Heart right ventricle (tissue), 16 donors: ENCODE data around the gene LY6G5B. TPM values are rescaled to one million over a fixed set of nuclear protein-coding genes. Genes with fewer than 3 reads are reported as not detected.

ENCODE experiments used
- ATAC-seq, 8 donors: fragments of 200-7000 bp; cut with Tn5 transposase; one replicate each; pipeline ENCODE4 v1.9.1; 2020; ENCODE audit warnings: mild to moderate bottlenecking in 8 of 8, moderate library complexity in 8 of 8, moderate number of reproducible peaks in 1 of 8
- DNase-seq, 2 donors: peaks; one replicate each; pipeline ENCODE4 v3.0.0-alpha.2; 2020
- H3K27ac ChIP-seq, 10 donors: fragments of 200-600 bp; sonication (generic) in 2 of 10; one replicate each; pipeline versions ENCODE4 v1.5.0 to v1.8.0; 2020 to 2022; ENCODE audit warnings: mild to moderate bottlenecking in 3 of 10
- H3K27me3 ChIP-seq, 7 donors: fragments of 200-600 bp; one replicate each; pipeline ENCODE4 v1.8.0; 2021 to 2022; ENCODE audit warnings: mild to moderate bottlenecking in 2 of 7
- H3K36me3 ChIP-seq, 9 donors: fragments of 200-600 bp; sonication (generic) in 1 of 9; one replicate each; pipeline versions ENCODE4 v1.5.0 to v1.8.0; 2020 to 2022; ENCODE audit warnings: mild to moderate bottlenecking in 2 of 9
- H3K4me1 ChIP-seq, 9 donors: fragments of 200-600 bp; sonication (generic) in 1 of 9; one replicate each; pipeline versions ENCODE4 v1.5.0 to v1.8.0; 2020 to 2022; ENCODE audit warnings: mild to moderate bottlenecking in 4 of 9
- H3K4me3 ChIP-seq, 10 donors: fragments of 200-600 bp; sonication (generic) in 2 of 10; one replicate each; pipeline versions ENCODE4 v1.5.0 to v1.8.0; 2020 to 2022; ENCODE audit warnings: mild to moderate bottlenecking in 7 of 10, moderate library complexity in 2 of 10
- H3K9me3 ChIP-seq, 11 donors: fragments of 200-600 bp in 10 of 11; sonication (generic) in 2 of 11; one replicate each; pipeline versions ENCODE4 v1.5.0 to v1.8.0; 2013 to 2022; ENCODE audit warnings: mild to moderate bottlenecking in 2 of 11, control low read depth in 1 of 11, moderate library complexity in 1 of 11
- CTCF ChIP-seq, 9 donors: fragments of 200-600 bp; sonication (generic) in 2 of 9; IDR thresholded peaks; one replicate each; pipeline versions ENCODE4 v1.5.0 to v1.8.0; 2021 to 2022; ENCODE audit warnings: antibody characterized with exemption in 9 of 9, mild to moderate bottlenecking in 5 of 9, moderate library complexity in 1 of 9
- WGBS, 2 donors: extraction: QIAGEN DNeasy Blood & Tissue Kit; methylation state at CpG; one replicate each; pipeline ENCODE4 v1.1.7; 2013; ENCODE audit warnings: inconsistent platforms in 1 of 2; 5-methylcytosine and 5-hydroxymethylcytosine counted together
- intact Hi-C, 10 donors: fragments of 100-400 bp; cut with DNase I; formaldehyde crosslinking; loops; one replicate each; pipeline versions ENCODE4 v1.11.1 to v1.14.2; 2022
- polyA plus RNA-seq, 2 donors: library from polyadenylated mRNA; stranded (reverse); fragments of 200-250 nt; gene quantifications; one replicate each; pipeline ENCODE4 v1.2.3, GENCODE V29; 2013
- total RNA-seq, 10 donors: library from RNA; stranded (reverse); fragmentation: NEBNext Ultra II Directional in 3 of 10; extraction: Animal tissue kit (Norgen Biotek cat#: 25700) in 3 of 10; gene quantifications; one replicate each; pipeline versions ENCODE4 v1.2.1 to v1.2.4, GENCODE V29; 2021 to 2023
- donor health status: Arrhythmogenic right ventricular cardiomyopathy.
- donor health status: ischemic (EF 13 %, LVEDD 7.1; RV severe dilation, severe dysfunction).
- donor health status: healthy with polysubstance abuse.
- donor health status: DM: no; HTN: yes; CAD: no.
- donor health status: DM: no; HTN: no; CAD: no.
- donor health status: ischemic (EF 25% LVEDD 6.9; RV normal size, moderate dysfunction).
- donor health status: ischemic (EF 25% LVEDD 5.7; RV mildly dilated, moderate dysfunction).
- donor health status: healthy.
- donor health status: DM: yes; HTN: yes; CAD: no.
- donor health status: Ischemic cardiomyopathy.
- donor health status: ischemic (EF 35%, LVEDD 5.7; RV mildly dilated, moderate dysfunction).
- donor health status: nonischemic (EF 11% LVEDD 7.7; RV severe dilation, severe dysfunction).
- donor health status: DM: yes; HTN: yes; CAD: no.
- donor health status: PGD.
- donor health status: ischemic (EF 29% LVEDD 5.4; RV normal size, mild dysfunction).
- donor health status: nonischemic (EF 23%, LVEDD 6.1; RV moderate dilation, normal function).

The LY6G5B gene
- total and polyA plus RNA-seq, 12 donors, result 2.4 to 7.3 (median 3.8) TPM

- WGBS, 2 donors, result 81 to 83% methylated on average over 11 of the region's 11 CpGs
- peak overlapping the region in 1 of 10 donors; percentile 9 for H3K27ac ChIP-seq
- intact Hi-C loops, result no loop called here
- H3K9me3 ChIP-seq, result no peaks in the 10 kb centered on the region
- no peaks in the 10 kb centered on the region for H3K27me3 ChIP-seq
- DNase-seq, result no peak
- peaks cover 0 to 9% (median 0%) of the 10 kb centered on the region in 9 donors for H3K4me1 ChIP-seq
- no peak for TF ChIP-seq CTCF (IDR thresholded peaks at IDR 0.05)
- no peak for ATAC-seq
- H3K4me3 ChIP-seq, result no peak overlapping the region
- peaks cover 0 to 100% (median 86%) of the 10 kb centered on the region in 9 donors for H3K36me3 ChIP-seq
Observed at GRCh38 chr6:31634969-31635575, 34.7 kb upstream of the LY6G5B start.

GRCh38 chr6:31636698-31637596 is 32.8 kb upstream of the LY6G5B start:
- no peaks in the 10 kb centered on the region for H3K27me3 ChIP-seq
- no peak overlapping the region for H3K4me3 ChIP-seq
- TF ChIP-seq CTCF (IDR thresholded peaks at IDR 0.05), result no peak
- H3K36me3 ChIP-seq, result peaks cover 13 to 100% (median 86%) of the 10 kb centered on the region in 9 donors
- 80 to 83% methylated on average over 27 of the region's 27 CpGs for WGBS, 2 donors
- H3K9me3 ChIP-seq, result no peaks in the 10 kb centered on the region
- intact Hi-C loops, result no loop called here
- H3K27ac ChIP-seq, result peak overlapping the region in 1 of 10 donors; percentile 31
- peaks cover 0 to 9% (median 0%) of the 10 kb centered on the region in 9 donors for H3K4me1 ChIP-seq
- DNase-seq (no peak), ATAC-seq (peak in 1 of 8 donors; percentile 7)

- H3K4me1 ChIP-seq, result peaks cover 0 to 9% (median 0%) of the 10 kb centered on the region in 9 donors
- no peak overlapping the region for H3K4me3 ChIP-seq
- 83 to 84% methylated on average over 9 of the region's 9 CpGs for WGBS, 2 donors
- DNase-seq (no peak), ATAC-seq (no peak)
- no peaks in the 10 kb centered on the region for H3K27me3 ChIP-seq
- peaks cover 15 to 100% (median 96%) of the 10 kb centered on the region in 9 donors for H3K36me3 ChIP-seq
- TF ChIP-seq CTCF (IDR thresholded peaks at IDR 0.05), result no peak
- H3K9me3 ChIP-seq, result no peaks in the 10 kb centered on the region
- intact Hi-C loops, result no loop called here
- no peak overlapping the region for H3K27ac ChIP-seq
Observed at GRCh38 chr6:31639043-31639442, 30.7 kb upstream of the LY6G5B start.

GRCh38 chr6:31639449-31639861 is 30.3 kb upstream of the LY6G5B start:
- Histone ChIP-seq H3K27me3 (no peaks in the 10 kb centered on the region), H3K4me1 (peaks cover 0 to 9% (median 0%) of the 10 kb centered on the region in 9 donors), H3K4me3 (no peak overlapping the region), H3K36me3 (peaks cover 15 to 100% (median 97%) of the 10 kb centered on the region in 9 donors), H3K9me3 (no peaks in the 10 kb centered on the region), H3K27ac (peak overlapping the region in 1 of 10 donors; percentile 14)
- no peak for TF ChIP-seq CTCF (IDR thresholded peaks at IDR 0.05)
- peak in 1 of 8 donors; percentile 3 for ATAC-seq
- DNase-seq, result no peak
- intact Hi-C loops, result no loop called here
- 86% methylated on average over 10 of the region's 10 CpGs for WGBS, 2 donors
